ENCODE data around the gene EIF2A. TPM values are rescaled to one million over a fixed set of nuclear protein-coding genes. Genes with fewer than 3 reads are reported as not detected.

EIF2A gene
- total and polyA plus RNA-seq, 9 of the 15 experiments (the other 6 are each of a cell fraction or from before 2014, with no cell fraction given) = 106 to 192 (median 168) TPM

DNA sequence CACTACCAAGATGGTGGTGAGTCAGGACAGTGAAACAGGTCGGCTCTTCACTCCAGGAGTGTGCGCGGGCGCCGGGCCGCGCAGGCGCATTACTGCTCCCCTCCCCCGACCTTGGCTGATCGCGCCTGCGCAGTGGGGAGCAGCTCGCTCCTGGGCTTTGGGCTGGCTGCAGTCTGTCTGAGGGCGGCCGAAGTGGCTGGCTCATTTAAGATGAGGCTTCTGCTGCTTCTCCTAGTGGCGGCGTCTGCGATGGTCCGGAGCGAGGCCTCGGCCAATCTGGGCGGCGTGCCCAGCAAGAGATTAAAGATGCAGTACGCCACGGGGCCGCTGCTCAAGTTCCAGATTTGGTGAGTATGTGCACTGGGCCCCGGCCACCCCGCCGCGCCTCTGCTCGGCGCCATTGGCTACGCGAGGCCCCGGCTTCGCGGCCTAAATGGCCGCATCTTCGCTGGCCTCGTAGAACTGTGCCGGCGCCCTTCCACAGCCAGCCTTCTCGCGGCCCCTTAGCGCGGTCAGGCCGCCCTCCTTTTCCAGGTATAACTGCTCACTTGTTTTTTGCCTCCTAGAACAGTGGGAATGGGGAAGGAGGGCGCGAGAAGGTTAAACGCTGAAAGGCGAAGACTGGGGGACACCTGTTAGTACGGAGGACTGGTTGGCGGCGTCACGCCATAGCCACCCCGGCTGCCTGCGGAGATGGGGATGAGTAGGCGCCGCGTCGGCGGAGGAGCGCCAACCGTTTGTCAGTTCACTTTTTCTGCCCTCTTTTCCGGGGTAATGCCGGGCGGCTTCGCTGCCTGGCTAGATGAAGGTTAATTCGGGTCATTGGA lies 56.8 kb downstream of the EIF2A start, which contains the start of gene SELENOT (continued):
- TF ChIP-seq POLR2H (tag; IDR thresholded peaks at IDR 0.05; ENCODE audit: low read depth) = peak; percentile 93
- TF ChIP-seq KAT7 (CRISPR knock-in tag; IDR thresholded peaks at IDR 0.05; ENCODE audit: borderline replicate concordance) = peak; percentile 89; the same call in 1 of the 2 replicates
- peak; percentile 54 for TF ChIP-seq EGR1 (conservative IDR thresholded peaks at IDR 0.05)
- TF ChIP-seq UBTF (IDR thresholded peaks at IDR 0.05; ENCODE audit: borderline replicate concordance in 1 of 2, low read depth in 2 of 2, low read length in 2 of 2) = peak; percentile 100
- no peak for TF ChIP-seq SNRNP70 (optimal IDR thresholded peaks at IDR 0.05; ENCODE audit: low read depth, low read length)
- TF ChIP-seq NCOA6 (IDR thresholded peaks at IDR 0.05) = no peak
- TF ChIP-seq PML (IDR thresholded peaks at IDR 0.05; ENCODE audit: low read length) = no peak; the same call in none of the 2 replicates
- TF ChIP-seq CGGBP1 (CRISPR knock-in tag; IDR thresholded peaks at IDR 0.05) = peak; percentile 33; the same call in 1 of the 2 replicates
- TF ChIP-seq, protein P1, sequence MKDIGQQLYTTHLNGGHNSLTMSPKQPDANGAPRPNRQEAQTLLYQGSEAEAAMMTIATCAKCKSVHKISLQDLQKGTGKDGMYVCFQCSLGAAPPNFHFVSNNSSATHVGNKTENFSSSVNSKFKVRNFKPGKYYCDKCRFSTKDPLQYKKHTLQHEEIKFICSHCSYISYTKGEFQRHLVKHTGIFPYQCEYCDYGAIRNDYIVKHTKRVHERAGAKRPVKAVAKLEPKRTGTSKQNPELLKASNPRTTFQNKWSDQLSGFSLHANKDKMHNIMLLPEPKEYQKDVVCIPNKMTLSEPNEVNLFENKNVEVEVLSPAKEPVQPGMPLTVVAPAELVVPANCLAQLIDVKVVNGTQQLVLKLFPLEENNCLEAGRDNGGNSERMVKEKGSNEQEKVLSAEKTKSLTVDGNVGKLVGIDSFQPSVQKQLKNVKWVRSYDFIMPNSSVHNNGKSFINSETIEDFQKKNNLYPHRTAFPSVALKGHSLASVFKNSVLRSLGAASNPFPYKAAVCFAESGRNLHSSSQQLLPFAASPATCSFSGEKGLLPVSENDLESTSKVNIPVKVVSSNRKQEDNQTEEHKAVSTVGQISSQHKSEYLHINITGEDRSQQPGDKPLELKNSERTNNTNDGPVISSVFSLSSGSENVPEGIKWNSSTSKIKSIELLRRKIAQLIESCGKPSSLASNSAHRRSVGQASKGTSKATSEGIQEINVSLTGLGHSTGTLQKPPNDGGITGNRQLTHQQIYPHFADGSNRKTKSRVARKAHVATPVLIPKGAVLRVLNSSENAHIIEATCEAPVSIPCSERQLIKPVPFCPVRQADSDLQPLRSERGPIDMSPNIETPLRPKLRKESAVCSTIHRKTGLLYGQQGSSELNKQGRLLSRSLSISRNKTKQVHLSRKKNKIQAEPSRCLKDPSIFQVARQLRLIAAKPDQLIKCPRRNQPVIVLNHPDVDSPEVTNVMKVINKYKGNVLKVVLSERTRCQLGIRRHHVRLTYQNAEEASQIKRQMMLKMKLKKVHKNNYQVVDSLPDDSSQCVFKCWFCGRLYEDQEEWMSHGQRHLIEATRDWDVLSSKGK (CRISPR knock-in tag; IDR thresholded peaks at IDR 0.05) = no peak
- peak; percentile 66; the same call in 1 of the 2 replicates for TF ChIP-seq SP1 (CRISPR knock-in tag; IDR thresholded peaks at IDR 0.05)
- TF ChIP-seq SRSF1 (IDR thresholded peaks at IDR 0.05; ENCODE audit: low read depth, low read length) = no peak
